Epithelial cell of esophagus (primary cell): ENCODE measurements around the gene POFUT2.

ENCODE experiments used
- DNase-seq: peaks from one replicate; pipeline ENCODE4 v3.0.0; 2010; ENCODE audit warnings: low read depth
- H3K4me3 ChIP-seq: 2 replicates; pipeline ENCODE4 v1.5.1; 2011; ENCODE audit warnings: mild to moderate bottlenecking, low read length, control low read depth
- TF ChIP-seq, protein P1 (sequence below): IDR thresholded peaks from 2 replicates; pipeline ENCODE4 v1.5.1; 2011; ENCODE audit warnings: low read depth, mild to moderate bottlenecking, low read length, control low read depth, inconsistent platforms; ENCODE audit not compliant: insufficient read depth; ENCODE audit errors: missing control alignments

Gene POFUT2

GRCh38 chr21:45264146-45264911 is 23.4 kb downstream of the POFUT2 start:
- no peak for DNase-seq
- TF ChIP-seq, protein P1, sequence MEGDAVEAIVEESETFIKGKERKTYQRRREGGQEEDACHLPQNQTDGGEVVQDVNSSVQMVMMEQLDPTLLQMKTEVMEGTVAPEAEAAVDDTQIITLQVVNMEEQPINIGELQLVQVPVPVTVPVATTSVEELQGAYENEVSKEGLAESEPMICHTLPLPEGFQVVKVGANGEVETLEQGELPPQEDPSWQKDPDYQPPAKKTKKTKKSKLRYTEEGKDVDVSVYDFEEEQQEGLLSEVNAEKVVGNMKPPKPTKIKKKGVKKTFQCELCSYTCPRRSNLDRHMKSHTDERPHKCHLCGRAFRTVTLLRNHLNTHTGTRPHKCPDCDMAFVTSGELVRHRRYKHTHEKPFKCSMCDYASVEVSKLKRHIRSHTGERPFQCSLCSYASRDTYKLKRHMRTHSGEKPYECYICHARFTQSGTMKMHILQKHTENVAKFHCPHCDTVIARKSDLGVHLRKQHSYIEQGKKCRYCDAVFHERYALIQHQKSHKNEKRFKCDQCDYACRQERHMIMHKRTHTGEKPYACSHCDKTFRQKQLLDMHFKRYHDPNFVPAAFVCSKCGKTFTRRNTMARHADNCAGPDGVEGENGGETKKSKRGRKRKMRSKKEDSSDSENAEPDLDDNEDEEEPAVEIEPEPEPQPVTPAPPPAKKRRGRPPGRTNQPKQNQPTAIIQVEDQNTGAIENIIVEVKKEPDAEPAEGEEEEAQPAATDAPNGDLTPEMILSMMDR = no peak
- no peak overlapping the region for H3K4me3 ChIP-seq

DNA sequence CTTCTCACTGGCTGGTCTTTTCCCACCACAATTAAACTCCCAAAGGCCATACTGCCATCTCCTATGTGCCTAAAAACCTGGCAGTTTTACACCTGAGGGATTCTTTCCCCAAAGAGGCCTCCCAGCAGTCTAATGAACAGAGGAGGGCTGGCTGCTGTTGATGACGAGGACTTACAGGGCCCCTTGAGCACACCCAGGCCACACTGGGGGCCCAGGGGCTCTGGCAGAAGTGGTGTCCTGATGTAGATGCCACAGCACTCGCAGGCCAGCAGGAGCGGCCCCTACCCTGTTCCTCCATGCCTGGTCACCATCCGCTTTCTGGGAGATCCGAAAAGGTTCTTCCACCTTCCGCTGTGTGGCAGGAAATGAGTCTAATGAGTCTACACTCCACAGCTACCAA is 24.2 kb downstream of the POFUT2 start:
- TF ChIP-seq, protein P1 = no peak
- DNase-seq = no peak
- no peak overlapping the region for H3K4me3 ChIP-seq

DNA sequence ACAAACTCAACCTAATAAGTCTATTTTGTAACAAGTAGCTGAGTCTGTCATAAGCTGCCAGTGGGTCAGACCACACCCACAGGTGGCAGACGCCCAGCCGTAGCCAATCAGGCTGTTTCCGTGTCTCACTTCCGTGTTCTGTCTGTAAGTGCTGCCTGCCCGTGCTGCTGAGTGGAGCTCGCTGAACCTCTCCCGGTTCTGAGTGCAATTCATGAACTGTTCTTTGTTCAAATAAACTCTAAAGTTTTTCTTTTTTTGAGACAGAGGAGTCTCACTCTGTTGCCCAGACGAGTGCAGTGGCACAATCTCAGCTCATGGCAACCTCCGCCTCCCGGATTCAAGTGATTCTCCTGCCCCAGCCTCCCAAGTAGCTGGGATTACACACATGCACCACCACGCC is 25.1 kb downstream of the POFUT2 start:
- no peak for DNase-seq
- no peak overlapping the region for H3K4me3 ChIP-seq
- TF ChIP-seq, protein P1 = no peak

GRCh38 chr21:45262041-45262581 is 25.6 kb downstream of the POFUT2 start:
- H3K4me3 ChIP-seq = no peak overlapping the region
- no peak for DNase-seq
- TF ChIP-seq, protein P1 = no peak

DNA sequence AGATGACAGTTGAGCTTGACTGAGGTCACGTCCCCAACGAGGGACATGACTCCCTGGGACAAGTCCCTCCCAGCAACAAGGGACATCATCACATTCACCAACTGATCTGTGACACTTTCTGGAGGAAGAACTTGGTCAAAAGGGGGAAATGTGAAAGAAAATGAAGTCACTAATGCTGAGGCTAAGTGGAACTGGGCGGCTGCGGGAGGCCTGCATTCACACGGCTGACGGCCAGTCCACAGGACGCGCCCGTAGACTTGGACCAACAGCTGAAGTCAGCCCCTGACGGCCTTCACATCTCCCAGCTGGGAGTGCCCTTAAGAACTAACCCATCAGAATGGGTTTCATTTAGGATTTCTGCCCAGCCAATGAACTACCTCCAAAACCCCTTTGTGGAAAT is 26.6 kb downstream of the POFUT2 start:
- DNase-seq = no peak
- TF ChIP-seq, protein P1 = no peak

DNA sequence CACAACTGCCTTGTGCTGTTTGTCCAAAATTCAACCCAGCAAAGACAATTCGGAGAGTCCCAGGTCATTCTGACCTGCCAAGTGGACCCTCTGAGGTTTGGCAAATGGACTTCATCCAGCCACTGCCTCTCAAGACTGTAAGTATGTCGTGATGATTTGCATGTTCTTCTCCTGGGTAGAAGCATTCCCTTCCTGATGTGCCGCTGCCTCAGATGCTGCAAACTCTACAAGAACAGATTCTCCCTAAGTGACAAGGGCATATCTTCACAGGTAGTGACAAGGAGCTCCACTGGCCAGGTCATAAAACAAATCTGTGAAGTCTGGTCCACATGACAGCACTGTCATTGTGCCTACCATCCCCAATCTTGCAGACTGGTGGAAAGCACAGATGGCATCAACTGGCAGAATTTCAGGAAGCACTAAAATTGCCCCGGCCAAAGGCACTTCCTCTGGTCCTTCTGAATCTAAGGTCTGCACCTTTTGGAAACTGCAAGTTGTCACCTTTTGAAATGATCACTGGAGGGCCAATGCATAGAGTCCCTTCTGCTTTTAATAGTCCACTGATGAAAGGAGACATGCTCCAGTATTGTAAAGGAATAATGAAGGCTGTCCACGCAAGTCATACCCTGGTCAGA is 27.4 kb downstream of the POFUT2 start:
- no peak overlapping the region for H3K4me3 ChIP-seq
- TF ChIP-seq, protein P1 = no peak
- DNase-seq = no peak

More for the DNA sequence above, 26.6 kb downstream of the POFUT2 start:
- H3K4me3 ChIP-seq = no peak overlapping the region
